HL-60 (cell line): Measurements from ENCODE around the gene LURAP1L.

ENCODE experiments used
- DNase-seq, 2 experiments: peaks; one replicate each; pipeline ENCODE4 v3.0.0-alpha.2; 2010 to 2020; ENCODE audit warnings: low read depth in 1 of 2, low spot score in 1 of 2
- H3K27ac ChIP-seq: fragments of 250-450 bp; sonication (Bioruptor Pico); replicated peaks from 2 replicates; pipeline ENCODE4 v1.5.1; 2020; ENCODE audit warnings: mild to moderate bottlenecking, moderate library complexity
- H3K27me3 ChIP-seq: fragments of 250-450 bp; sonication (Bioruptor Pico); 2 replicates; pipeline ENCODE4 v1.5.1; 2021; ENCODE audit warnings: mild to moderate bottlenecking, moderate library complexity; ENCODE audit not compliant: insufficient read depth, poor library complexity, severe bottlenecking
- H3K4me3 ChIP-seq: replicated peaks from 2 replicates; pipeline ENCODE4 v1.5.1; 2011; ENCODE audit warnings: mild to moderate bottlenecking, control low read depth, low read length; ENCODE audit not compliant: insufficient read depth
- GABPA ChIP-seq: IDR thresholded peaks from 2 replicates; pipeline ENCODE4 v1.6.1; 2012; ENCODE audit warnings: low read depth
- POLR2AphosphoS5 ChIP-seq: IDR thresholded peaks from 2 replicates; pipeline ENCODE4 v1.6.1; 2012; ENCODE audit warnings: low read depth
- REST ChIP-seq: IDR thresholded peaks from 2 replicates; pipeline ENCODE4 v1.6.1; 2012; ENCODE audit warnings: low read depth; ENCODE audit not compliant: insufficient replicate concordance
- SPI1 ChIP-seq: IDR thresholded peaks from 2 replicates; pipeline ENCODE4 v1.6.1; 2012; ENCODE audit warnings: low read depth, mild to moderate bottlenecking, borderline replicate concordance
- TF ChIP-seq, protein P1 (sequence below): IDR thresholded peaks from one replicate; pipeline ENCODE4 v1.5.1; 2011; ENCODE audit warnings: low read length, control low read depth, inconsistent platforms; ENCODE audit not compliant: insufficient read depth

Gene LURAP1L

GRCh38 chr9:12760758-12761157 lies 14.1 kb upstream of the LURAP1L start:
- no peak for DNase-seq
- Histone ChIP-seq H3K27ac (no peak overlapping the region), H3K4me3 (no peak overlapping the region), H3K27me3 (no peaks in the 10 kb centered on the region)
- TF ChIP-seq, protein P1, sequence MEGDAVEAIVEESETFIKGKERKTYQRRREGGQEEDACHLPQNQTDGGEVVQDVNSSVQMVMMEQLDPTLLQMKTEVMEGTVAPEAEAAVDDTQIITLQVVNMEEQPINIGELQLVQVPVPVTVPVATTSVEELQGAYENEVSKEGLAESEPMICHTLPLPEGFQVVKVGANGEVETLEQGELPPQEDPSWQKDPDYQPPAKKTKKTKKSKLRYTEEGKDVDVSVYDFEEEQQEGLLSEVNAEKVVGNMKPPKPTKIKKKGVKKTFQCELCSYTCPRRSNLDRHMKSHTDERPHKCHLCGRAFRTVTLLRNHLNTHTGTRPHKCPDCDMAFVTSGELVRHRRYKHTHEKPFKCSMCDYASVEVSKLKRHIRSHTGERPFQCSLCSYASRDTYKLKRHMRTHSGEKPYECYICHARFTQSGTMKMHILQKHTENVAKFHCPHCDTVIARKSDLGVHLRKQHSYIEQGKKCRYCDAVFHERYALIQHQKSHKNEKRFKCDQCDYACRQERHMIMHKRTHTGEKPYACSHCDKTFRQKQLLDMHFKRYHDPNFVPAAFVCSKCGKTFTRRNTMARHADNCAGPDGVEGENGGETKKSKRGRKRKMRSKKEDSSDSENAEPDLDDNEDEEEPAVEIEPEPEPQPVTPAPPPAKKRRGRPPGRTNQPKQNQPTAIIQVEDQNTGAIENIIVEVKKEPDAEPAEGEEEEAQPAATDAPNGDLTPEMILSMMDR, result no peak
- TF ChIP-seq POLR2AphosphoS5 (no peak), REST (no peak), GABPA (no peak), SPI1 (no peak)

DNA sequence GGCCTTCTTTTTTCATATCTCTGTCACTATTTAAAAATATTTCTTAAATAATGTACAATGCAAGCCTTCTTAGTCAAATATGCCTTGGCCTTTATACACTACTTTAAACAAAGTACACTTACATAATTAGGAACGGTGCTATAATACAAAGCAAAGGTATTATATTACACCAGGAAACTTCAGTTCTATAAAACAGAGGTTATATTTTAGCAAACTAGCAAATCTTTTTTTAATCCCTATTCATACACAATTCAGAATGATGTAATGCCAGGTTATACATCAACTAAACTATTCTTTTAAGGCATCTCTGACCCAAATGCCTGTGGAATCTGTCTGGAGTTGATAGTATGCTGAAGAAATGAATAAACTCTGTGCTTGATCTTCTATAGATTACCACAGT lies 10.7 kb upstream of the LURAP1L start:
- TF ChIP-seq POLR2AphosphoS5, result no peak
- TF ChIP-seq REST, result no peak
- TF ChIP-seq GABPA, result no peak
- TF ChIP-seq, protein P1, result no peak
- TF ChIP-seq SPI1, result no peak
- Histone ChIP-seq H3K4me3 (no peak overlapping the region), H3K27me3 (no peaks in the 10 kb centered on the region)

GRCh38 chr9:12765088-12765798 lies 9.6 kb upstream of the LURAP1L start:
- no peak for DNase-seq
- no peak overlapping the region for H3K4me3 ChIP-seq
- TF ChIP-seq SPI1 (no peak), GABPA (no peak), REST (no peak), POLR2AphosphoS5 (no peak)
- TF ChIP-seq, protein P1, result no peak
- no peak overlapping the region for H3K27ac ChIP-seq
- H3K27me3 ChIP-seq, result no peaks in the 10 kb centered on the region

More for the DNA sequence above, 10.7 kb upstream of the LURAP1L start:
- H3K27ac ChIP-seq, result no peak overlapping the region
- DNase-seq, result no peak
